CMK (cell line): Measurements from ENCODE around the gene CASP12.

Source experiments
- DNase-seq: peaks from one replicate; pipeline ENCODE4 v3.0.0-alpha.2; 2010; ENCODE audit warnings: low read depth

Gene CASP12

DNA sequence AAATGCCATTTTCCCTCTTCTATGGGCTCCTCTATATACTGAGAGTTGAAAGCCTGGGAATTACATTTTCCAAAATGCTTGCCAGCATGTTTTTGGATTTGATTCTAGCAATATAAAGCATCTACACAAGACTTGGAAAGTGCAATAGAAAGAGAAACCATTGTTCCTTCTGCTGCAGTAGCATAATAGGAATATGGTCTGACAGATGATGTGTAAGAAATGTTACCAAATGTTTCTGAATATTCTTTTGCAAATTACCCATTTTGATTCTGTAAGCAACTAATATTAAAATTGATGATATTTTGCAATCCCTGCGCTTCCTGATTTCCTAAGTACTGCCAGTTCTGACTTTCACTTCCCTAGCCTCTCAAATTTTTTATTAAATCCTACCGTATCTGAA is 61.6 kb downstream of the CASP12 start:
- no peak for DNase-seq
